BJ (cell line): ENCODE data around the gene DDX17. TPM values are rescaled to one million over a fixed set of nuclear protein-coding genes. Genes with fewer than 3 reads are reported as not detected.

Source experiments
- CTCF ChIA-PET: fragments of 350-600 bp; formaldehyde crosslinking; extraction: SDS; loops from one replicate; lab custom pipeline; 2021; ENCODE audit warnings: antibody characterized with exemption, inconsistent platforms; lab: Yijun Ruan, JAX
- POLR2A ChIA-PET: fragments of 300-600 bp; sonication (Branson Sonifier 250); formaldehyde crosslinking; extraction: SDS; loops from one replicate; lab custom pipeline; 2021; ENCODE audit warnings: antibody characterized with exemption; lab: Charles Lee
- DNase-seq: peaks from one replicate; pipeline ENCODE4 v3.0.0-alpha.2; 2011; ENCODE audit warnings: low read depth
- H3K27me3 ChIP-seq: 2 replicates; pipeline ENCODE4 v1.6.0; 2011; ENCODE audit warnings: low read length; ENCODE audit not compliant: control insufficient read depth, insufficient read depth
- H3K36me3 ChIP-seq: 2 replicates; pipeline ENCODE4 v1.5.1; 2011; ENCODE audit warnings: low read length; ENCODE audit not compliant: control insufficient read depth, insufficient read depth
- H3K4me3 ChIP-seq: 2 replicates; pipeline ENCODE4 v1.5.1; 2011; ENCODE audit warnings: low read depth, mild to moderate bottlenecking, control low read depth, low read length
- polyA plus RNA-seq: library from polyadenylated mRNA; depleted of rRNA; stranded (reverse); fragments of >200 nt; gene quantifications from 2 replicates; pipeline ENCODE4 v1.2.3, GENCODE V29; 2011
- TF ChIP-seq, protein P1 (sequence below): IDR thresholded peaks from 2 replicates; pipeline ENCODE4 v1.5.1; 2011; ENCODE audit warnings: low read depth, mild to moderate bottlenecking, control low read depth, inconsistent platforms, low read length, moderate library complexity; ENCODE audit not compliant: insufficient read depth

Gene DDX17
- polyA plus RNA-seq, 1 experiment = 318 TPM

DNA sequence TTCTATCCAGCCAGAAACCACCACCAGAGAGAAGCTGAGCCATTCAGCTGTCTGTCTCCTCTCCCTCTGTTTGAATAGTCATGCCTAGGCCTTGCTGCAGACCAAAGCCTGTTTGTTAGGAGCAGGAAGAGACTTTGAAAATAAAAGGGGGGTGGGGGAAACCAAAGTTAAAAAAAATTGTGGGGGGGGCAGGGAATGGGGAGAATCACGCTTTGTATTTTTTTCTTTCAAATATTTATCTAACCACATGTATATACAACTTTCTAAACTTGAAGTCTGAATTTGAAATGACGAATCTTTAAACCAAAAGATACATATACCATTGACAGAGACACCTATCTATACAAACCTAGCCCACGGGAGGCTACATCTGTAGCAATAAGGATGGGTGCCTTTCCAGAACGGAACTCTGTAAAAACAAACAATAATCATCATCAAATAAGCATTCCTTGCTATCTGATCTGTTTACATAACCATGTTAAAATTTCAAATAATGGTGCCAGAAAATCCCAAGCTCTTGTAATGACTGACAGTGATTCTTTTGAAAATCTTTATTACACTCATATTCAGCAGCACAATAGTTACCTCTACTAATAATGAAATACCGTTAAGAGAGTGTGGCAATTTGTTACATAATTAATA lies 14.3 kb downstream of the DDX17 start:
- ChIA-PET POLR2A (interaction anchor here (0.8 kb wide), 1 partner anchor 14 kb away, joined by 7 read pairs; no protein-coding TSS in a partner anchor), CTCF (interaction anchor here (0.5 to 0.6 kb wide), 2 partner anchors 11 to 112 kb away, joined by 3 read pairs; no protein-coding TSS in a partner anchor)
- no peak overlapping the region for H3K4me3 ChIP-seq
- TF ChIP-seq, protein P1, sequence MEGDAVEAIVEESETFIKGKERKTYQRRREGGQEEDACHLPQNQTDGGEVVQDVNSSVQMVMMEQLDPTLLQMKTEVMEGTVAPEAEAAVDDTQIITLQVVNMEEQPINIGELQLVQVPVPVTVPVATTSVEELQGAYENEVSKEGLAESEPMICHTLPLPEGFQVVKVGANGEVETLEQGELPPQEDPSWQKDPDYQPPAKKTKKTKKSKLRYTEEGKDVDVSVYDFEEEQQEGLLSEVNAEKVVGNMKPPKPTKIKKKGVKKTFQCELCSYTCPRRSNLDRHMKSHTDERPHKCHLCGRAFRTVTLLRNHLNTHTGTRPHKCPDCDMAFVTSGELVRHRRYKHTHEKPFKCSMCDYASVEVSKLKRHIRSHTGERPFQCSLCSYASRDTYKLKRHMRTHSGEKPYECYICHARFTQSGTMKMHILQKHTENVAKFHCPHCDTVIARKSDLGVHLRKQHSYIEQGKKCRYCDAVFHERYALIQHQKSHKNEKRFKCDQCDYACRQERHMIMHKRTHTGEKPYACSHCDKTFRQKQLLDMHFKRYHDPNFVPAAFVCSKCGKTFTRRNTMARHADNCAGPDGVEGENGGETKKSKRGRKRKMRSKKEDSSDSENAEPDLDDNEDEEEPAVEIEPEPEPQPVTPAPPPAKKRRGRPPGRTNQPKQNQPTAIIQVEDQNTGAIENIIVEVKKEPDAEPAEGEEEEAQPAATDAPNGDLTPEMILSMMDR = no peak
- H3K36me3 ChIP-seq = peaks cover 46% of the 10 kb centered on the region
- no peaks in the 10 kb centered on the region for H3K27me3 ChIP-seq
- no peak for DNase-seq

DNA sequence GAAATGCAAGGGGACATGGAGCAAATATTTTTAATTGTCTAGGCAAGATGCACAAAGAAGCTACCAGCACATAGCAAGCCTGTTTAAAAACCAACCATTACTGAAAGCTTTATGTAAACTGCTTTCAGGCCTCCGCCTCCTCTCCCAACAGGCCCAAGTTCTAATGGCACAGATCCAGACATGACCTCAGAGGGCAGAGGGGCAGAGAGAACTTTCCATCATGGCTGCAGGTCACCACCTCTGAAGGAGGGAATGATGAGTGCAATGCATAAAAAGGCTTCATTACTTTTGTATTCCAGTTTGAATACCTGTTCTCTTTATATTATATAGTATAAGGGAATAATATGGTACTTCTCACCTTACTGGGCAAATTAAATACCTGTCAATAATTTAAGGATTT lies 15.2 kb downstream of the DDX17 start:
- ChIA-PET CTCF (no interaction called here), POLR2A (interaction anchor here (0.7 to 0.8 kb wide), 2 partner anchors 13 to 302 kb away, joined by 3 to 7 read pairs; no protein-coding TSS in a partner anchor)
- TF ChIP-seq, protein P1 = no peak
- H3K4me3 ChIP-seq = no peak overlapping the region
- no peak for DNase-seq
- H3K36me3 ChIP-seq = peaks cover 49% of the 10 kb centered on the region
- no peaks in the 10 kb centered on the region for H3K27me3 ChIP-seq

DNA sequence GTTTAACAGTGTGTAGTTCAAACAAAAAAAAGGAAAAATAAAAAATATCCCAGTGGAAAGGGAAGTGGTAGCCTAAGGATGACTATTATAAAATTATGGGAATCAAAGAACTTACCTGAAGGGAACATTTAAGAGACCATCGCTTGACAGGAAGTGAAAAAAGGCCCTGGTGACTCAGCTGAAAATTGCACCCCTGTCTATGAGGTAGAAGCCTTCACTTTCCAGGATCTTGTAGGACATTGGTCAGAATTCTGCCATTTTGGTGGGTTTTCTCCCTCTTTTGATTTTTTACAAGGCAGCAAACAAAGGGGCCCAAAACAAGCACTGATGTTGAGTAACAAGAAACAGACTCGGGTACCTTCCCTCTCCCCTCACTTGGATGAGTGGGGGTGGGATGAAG lies 15.6 kb downstream of the DDX17 start:
- H3K4me3 ChIP-seq = no peak overlapping the region
- ChIA-PET CTCF (interaction anchor here (0.7 kb wide), 1 partner anchor 91 kb away, joined by 3 read pairs; no protein-coding TSS in a partner anchor), POLR2A (interaction anchor here (0.7 kb wide), 1 partner anchor 302 kb away, joined by 3 read pairs; no protein-coding TSS in a partner anchor)
- peaks cover 50% of the 10 kb centered on the region for H3K36me3 ChIP-seq
- TF ChIP-seq, protein P1 = no peak
- no peaks in the 10 kb centered on the region for H3K27me3 ChIP-seq
- DNase-seq = no peak

DNA sequence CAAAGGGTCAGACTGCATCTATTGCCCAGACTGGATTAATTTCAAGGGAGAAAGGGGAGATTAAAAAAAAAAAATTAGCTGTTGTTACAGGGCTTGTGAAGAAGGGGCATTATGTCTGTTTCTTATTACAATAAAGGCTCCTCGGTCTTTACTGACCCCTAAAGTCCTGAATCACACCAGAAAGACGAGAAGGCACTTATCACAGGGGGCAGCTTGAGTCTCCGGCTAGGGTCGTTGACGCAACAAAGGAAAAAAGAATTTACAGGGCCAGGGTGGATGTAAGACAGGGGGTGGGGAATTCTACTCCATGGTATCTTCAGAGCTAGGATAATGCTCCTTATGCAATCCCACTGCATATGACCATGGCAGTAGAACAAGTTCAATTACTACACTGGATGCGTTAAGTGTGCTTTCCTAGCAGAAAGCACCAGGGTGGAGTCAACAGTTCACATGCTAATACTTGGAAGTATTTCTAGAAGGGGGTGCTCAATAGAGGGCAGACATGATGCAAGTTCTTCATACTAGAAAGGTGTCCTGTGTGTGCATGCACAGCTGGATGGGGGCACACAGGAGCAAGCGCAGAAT lies 16.5 kb downstream of the DDX17 start:
- no peak for DNase-seq
- Histone ChIP-seq H3K27me3 (no peaks in the 10 kb centered on the region), H3K36me3 (peaks cover 44% of the 10 kb centered on the region), H3K4me3 (no peak overlapping the region)
- TF ChIP-seq, protein P1 = no peak
- ChIA-PET CTCF (interaction anchor here (0.7 kb wide), 1 partner anchor 92 kb away, joined by 3 read pairs; no protein-coding TSS in a partner anchor), POLR2A (no interaction called here)

DNA sequence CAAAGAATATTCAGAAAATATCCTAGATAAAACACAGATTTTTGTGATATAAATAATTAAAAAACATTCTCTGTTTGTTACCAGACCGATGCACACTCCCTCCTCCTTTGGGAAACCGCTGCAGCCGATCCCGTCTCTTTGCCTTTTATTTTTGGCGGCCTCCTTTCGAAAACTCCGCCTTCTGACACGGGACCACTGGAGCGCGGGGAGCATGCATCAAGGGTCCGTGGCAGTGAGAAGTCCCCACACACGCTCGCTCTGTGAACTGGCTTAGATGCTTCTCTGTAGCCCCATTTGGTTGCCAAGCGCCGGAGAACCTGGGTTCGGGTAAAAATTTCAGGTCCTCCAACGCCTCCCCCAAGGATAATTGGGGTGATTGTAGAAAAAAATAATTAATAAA lies 17.0 kb downstream of the DDX17 start:
- ChIA-PET CTCF (no interaction called here), POLR2A (no interaction called here)
- Histone ChIP-seq H3K4me3 (no peak overlapping the region), H3K27me3 (no peaks in the 10 kb centered on the region), H3K36me3 (peaks cover 43% of the 10 kb centered on the region)
- no peak for DNase-seq
- TF ChIP-seq, protein P1 = no peak
